HG03135 (cell line): ENCODE results near the gene CAMK1D.
"Not testable (repeated sequence)": the region's sequence is repeated elsewhere in the genome, so short reads cannot be mapped to it uniquely, and the experiment has no call there.

Experiments used
- ATAC-seq: cut with Tn5 transposase; IDR thresholded peaks from one replicate; pipeline ENCODE4 v1.9.1; 2021; ENCODE audit warnings: mild to moderate bottlenecking, moderate library complexity; ENCODE audit not compliant: unreplicated experiment

Gene CAMK1D

GRCh38 chr10:12489357-12489756 is 140.0 kb downstream of the CAMK1D start:
- ATAC-seq = no peak

DNA sequence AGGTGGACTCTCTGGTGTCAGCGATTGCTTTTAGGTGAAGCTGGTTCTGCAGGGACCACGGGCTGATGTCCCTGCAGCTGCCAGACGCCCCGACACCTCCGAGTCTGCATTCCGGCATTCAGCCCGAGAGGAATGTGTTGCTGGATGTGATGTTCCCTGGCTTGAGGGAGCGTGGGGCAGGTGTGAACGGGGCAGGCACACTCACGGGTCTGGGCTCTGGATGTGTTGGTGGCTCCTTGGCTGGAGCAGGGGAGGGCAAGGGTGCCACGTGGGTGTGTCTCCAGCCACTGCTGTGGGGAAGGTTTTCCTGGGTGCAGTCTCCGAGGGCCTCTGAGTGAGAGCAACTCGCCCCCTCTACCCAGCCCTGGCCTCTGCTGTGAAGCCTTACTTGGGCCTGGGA is 140.5 kb downstream of the CAMK1D start:
- no peak for ATAC-seq

DNA sequence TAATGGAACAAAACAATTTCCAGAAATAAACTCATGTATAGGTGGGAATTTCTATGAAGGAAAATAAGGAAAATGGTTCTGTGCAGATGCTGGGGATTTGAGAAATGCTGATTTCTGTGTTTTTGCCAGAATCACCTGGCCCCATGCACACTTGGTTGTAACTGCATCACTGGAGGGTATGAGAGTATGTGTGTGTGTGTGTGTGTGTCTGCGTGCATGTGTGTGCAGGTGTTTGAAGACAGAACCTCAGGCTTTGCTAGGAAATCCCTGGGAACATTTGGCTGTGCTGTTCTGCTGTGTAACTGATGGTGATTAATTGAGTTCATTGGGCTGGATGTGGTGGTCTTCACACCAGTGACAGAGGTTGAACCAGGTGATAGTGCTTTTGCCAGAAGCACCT is 141.6 kb downstream of the CAMK1D start:
- no peak for ATAC-seq

DNA sequence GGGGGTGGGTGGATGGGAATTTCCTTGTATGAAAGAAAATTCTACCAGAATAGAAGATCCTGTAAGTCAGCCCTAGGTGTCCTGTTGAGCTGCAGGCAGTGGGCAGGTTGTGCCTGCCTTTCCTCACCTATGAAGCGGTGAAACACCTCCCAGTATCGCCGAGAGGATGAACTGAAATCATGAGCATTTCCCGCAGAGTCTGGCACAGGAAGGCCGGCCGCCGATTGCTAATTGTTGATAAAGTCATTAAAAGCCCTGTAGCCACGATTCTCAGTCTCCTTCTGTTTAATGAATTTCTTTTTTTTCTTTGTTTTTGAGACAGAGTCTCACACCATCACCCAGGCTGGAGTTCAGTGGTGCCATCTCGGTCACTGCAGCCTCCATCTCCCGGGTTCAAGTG is 142.1 kb downstream of the CAMK1D start:
- ATAC-seq = no peak

DNA sequence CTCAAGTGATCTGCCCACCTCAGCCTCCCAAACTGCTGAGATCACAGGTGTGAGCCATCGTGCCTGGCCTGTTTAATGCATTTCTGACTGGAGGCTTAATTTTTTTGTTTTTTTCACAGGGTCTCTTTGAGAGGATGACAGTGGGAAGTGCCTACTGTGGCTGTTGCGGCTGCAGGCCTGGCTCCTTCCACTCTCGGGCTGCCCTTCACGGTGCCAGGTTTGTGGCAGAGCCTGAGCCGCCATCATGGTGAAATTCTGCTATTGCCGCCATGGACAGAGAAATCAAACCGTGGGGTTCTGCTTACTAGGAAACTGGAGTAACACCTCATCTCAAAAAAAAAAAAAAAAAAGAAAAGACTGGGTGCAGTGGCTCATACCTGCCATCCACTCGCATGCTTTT is 142.7 kb downstream of the CAMK1D start:
- no peak for ATAC-seq

- ATAC-seq = not testable (repeated sequence)
Measured at GRCh38 chr10:12497046-12497445, 147.7 kb downstream of the CAMK1D start.

- no peak for ATAC-seq
Measured at GRCh38 chr10:12499076-12499986, 150.0 kb downstream of the CAMK1D start.

DNA sequence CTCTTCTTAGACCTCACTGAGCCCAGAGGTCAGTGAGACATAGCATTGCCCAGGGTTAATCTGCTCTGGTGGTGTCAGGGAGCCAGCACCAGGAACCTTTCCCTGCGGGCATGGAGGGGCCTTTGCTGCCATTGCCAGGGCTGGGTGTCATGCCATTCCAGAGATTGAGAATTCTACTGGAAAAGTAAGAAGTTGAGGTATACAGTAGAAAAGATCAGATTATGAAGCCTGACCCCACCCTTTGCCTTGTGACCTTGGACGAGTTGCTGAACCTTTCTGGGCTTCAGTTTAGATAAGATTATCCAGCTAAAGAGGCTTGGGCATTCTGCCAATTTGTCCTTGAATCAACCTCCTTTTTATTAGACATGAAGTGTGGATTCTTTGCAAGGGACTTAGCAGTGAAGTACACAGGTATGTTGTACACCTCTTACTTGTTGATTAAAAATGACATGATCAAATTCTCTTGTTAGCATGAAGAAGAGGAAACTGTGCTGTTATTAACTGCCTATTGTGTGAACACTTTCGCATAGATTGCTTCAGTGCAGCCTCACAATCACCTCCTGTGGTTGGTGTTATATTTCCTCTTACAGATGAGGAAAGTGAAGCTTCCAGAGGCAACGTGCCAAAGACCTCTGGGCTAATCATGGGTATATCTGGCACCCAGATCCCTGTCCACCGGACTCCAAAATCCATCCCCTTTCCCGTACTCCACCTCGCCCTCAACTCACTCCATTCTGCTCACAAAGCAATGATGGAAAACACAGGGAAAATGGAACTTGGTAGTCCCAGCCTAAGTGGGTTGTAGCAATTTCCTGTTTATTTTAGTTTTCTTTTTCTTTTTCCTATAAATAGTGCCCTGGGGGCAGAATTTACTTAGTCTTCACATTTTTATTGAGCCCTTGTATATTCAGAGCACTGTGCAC is 151.3 kb downstream of the CAMK1D start:
- no peak for ATAC-seq

- ATAC-seq = no peak
Measured at GRCh38 chr10:12501324-12501723, 152.0 kb downstream of the CAMK1D start.

DNA sequence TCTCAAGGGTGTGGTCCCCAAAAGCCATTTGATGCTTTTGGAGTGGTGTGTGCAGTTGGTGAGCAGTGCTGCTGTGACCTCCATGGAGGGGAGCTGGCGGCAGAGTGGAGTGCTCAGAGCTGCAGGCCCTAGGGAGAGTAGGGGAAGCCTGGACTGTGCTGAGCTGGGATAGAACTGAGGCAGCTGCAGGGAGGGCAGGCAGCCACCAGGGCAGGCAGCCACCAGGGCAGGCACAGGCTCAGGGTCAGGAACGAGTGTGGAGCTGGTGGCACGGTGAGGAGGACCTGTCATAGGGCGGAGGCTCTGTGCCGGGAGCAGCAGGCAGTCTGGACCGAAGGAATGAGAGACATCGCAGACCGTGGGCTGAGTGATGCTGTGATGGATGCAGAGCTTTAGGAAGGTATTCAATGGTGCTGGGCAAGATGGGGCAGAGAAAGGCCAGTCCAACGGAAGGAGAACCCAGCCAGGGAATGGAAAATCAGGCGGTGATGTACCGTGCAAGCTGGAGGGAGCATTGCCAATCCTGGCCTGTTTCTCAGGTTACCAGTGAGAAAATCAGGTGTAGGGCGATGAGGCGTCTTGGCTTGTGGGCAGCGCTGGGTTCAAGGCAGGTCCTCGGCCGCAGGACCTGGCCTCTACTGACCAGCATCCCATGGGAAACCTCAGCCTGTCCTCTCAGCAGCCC is 152.6 kb downstream of the CAMK1D start:
- no peak for ATAC-seq

- ATAC-seq = no peak
Measured at GRCh38 chr10:12502526-12503274, 153.4 kb downstream of the CAMK1D start.

- no peak for ATAC-seq
Measured at GRCh38 chr10:12503311-12503710, 154.0 kb downstream of the CAMK1D start.

GRCh38 chr10:12504176-12504575 is 154.8 kb downstream of the CAMK1D start:
- ATAC-seq = no peak

DNA sequence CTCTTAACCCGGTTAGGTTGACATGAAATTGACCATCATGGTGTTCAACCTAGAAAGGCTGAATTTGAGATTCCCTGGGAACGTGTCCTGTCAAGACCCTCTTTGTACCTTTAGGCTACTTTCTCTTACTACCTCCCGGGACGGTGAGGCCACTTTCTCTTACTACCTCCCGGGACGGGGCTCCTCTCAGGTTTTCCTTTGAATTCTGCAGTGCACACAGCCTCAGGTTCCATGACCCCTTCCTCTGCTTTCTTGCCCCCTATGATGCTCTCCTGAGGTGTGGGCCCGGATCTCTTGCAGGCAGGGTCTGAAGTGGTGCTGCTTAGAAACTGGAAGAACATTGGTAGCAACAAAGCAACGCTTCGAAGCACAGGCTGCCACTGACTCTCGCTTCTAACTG is 155.3 kb downstream of the CAMK1D start:
- ATAC-seq = no peak

GRCh38 chr10:12505683-12506082 is 156.3 kb downstream of the CAMK1D start:
- ATAC-seq = no peak

DNA sequence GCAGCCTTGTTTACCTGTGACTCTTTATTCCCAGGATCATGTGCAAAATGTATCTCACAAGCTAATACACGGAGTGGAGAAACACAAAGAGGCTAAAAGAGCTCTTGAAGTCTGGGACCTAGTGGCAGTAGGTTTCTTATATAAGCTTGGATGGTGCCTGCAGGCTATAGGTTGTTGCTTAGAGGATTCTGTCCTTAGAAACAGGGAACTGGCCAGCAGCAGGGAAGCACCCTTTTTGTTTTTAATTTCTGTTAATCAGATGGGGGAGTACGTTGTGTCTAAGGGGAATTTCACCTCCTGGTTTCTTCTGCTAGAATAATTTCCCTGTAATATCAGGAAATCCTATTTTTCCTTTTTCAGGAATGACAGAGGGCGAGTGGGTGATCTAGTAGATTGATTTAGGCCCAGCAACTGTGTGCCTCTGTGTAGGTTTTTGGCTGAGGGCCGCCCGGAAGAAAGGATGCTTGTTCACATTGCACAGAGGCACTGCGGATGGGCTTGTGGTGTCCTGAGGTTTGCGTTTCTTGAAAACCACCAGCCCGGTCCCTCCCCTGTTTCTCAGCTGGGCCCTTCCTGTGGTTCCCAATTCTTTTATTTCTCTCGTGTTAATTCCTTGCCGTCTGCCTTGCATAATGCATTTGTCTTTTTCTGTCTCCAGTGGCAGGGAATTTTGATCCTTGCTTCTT is 158.0 kb downstream of the CAMK1D start:
- no peak for ATAC-seq

GRCh38 chr10:12508165-12508564 is 158.8 kb downstream of the CAMK1D start:
- ATAC-seq = no peak

- no peak for ATAC-seq
Measured at GRCh38 chr10:12509016-12509793, 159.9 kb downstream of the CAMK1D start.

DNA sequence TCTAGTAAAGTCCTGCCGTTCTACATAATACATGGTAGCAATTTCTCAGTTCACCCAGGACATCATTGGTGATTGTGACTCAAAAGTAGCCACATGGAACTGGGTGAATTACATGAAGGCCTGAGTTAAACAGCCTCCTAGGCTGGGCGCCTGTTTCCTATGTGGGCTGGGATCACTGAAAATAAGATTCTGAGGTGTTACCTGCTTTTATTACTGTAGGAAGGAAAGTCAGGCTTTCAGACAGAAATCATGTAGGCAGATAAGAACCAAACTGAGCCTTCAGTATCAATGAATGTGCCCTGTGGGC is 160.4 kb downstream of the CAMK1D start:
- ATAC-seq = no peak
